Measurements from ENCODE around the gene DOCK1. TPM values are rescaled to one million over a fixed set of nuclear protein-coding genes. Genes with fewer than 3 reads are reported as not detected.

The DOCK1 gene
- total and polyA plus RNA-seq, 5 experiments from 2014 or later: not detected

DNA sequence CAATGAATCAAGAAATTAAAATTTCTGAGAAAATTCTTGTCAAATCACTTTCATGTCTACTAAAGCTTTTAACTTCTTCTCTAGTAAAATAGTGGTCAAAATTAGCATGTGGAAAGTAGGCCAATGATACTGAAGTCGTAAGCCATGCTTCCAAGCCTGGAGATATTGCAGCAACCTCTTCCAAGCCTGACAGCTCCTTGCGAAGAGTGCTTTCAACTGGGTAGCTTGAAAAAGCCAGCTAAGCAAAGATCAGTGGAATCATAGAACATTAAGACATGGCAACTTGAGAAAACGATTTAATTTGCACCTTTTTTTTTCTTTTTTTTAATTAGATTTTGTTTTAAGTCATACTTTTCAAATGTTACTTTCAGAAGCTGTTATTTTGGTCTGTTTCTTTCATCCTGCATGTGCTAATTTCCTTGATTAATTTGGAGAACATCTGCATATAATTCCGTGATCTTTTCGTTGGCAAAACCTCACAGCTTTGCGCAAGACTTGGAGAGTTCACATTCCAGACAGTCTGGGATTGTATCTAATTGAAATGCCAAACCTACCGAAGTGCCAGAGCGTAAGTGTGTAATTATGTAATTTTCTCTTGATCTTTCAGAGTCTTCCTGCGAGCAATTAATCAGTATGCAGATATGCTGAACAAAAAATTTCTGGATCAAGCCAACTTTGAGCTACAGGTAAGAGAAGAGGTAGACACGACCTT is 433.3 kb downstream of the DOCK1 start:
- no peak overlapping the region for H3K27ac Mint-ChIP-seq
- no peak overlapping the region for H3K4me3 Mint-ChIP-seq
- ATAC-seq (no peak), DNase-seq (no peak)
- H3K27me3 Mint-ChIP-seq: peaks cover 0 to 4% (median 1%) of the 10 kb centered on the region in 5 donors
- H3K9me3 Mint-ChIP-seq: no peaks in the 10 kb centered on the region
- no peaks in the 10 kb centered on the region for H3K36me3 Mint-ChIP-seq
- POLR2A ChIA-PET: no interaction called here
- peaks cover 0 to 6% (median 2%) of the 10 kb centered on the region in 4 donors for H3K4me1 Mint-ChIP-seq

DNA sequence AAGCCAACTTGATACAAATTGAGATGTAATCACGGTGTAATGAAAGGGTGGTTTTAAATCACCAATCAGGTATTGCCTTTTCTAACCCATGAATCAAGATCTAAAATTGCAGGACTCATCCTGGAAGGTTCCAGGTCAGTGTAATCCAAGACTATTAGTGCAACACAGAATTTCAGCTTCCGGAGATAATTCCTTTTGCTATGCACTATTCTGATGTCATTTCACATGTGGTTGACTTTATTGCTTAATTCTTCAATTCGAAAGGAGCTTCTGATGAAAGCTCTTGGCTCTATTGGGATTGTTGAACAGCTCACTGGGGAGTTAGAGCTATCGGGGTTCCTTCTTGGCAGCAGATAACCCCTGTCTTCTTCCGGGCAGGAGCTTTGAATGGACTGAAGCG is 438.6 kb downstream of the DOCK1 start:
- no peak for DNase-seq
- peaks cover 0 to 5% (median 2%) of the 10 kb centered on the region in 5 donors for H3K27me3 Mint-ChIP-seq
- no peaks in the 10 kb centered on the region for H3K9me3 Mint-ChIP-seq
- no peak for ATAC-seq
- no peak overlapping the region for H3K4me3 Mint-ChIP-seq
- no peaks in the 10 kb centered on the region for H3K4me1 Mint-ChIP-seq
- H3K27ac Mint-ChIP-seq: no peak overlapping the region
- POLR2A ChIA-PET: no interaction called here
- no peaks in the 10 kb centered on the region for H3K36me3 Mint-ChIP-seq

DNA sequence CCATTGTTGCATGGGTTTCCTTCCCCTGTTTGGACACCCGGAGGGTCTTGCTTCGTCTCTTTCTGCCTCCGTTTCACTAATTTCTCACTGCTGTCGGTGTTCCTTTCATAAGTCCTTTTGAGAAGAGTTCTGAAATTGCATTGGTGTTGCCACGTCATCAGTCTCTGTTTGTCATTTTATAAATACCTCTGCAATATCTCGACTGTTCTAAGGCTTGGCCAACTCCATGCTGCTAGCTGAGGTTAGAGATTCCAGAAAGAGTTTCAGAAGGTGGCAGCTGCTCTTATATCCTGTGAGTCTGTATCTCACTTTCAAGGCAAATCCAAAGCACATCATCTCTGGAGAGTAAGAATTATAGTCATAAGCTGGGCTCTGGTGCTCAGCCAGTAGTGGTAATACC is 439.1 kb downstream of the DOCK1 start:
- peaks cover 0 to 8% (median 2%) of the 10 kb centered on the region in 5 donors for H3K27me3 Mint-ChIP-seq
- ATAC-seq: no peak
- H3K4me1 Mint-ChIP-seq: no peaks in the 10 kb centered on the region
- no peaks in the 10 kb centered on the region for H3K9me3 Mint-ChIP-seq
- no peak for DNase-seq
- no peak overlapping the region for H3K4me3 Mint-ChIP-seq
- POLR2A ChIA-PET: no interaction called here
- H3K36me3 Mint-ChIP-seq: no peaks in the 10 kb centered on the region
- H3K27ac Mint-ChIP-seq: no peak overlapping the region

DNA sequence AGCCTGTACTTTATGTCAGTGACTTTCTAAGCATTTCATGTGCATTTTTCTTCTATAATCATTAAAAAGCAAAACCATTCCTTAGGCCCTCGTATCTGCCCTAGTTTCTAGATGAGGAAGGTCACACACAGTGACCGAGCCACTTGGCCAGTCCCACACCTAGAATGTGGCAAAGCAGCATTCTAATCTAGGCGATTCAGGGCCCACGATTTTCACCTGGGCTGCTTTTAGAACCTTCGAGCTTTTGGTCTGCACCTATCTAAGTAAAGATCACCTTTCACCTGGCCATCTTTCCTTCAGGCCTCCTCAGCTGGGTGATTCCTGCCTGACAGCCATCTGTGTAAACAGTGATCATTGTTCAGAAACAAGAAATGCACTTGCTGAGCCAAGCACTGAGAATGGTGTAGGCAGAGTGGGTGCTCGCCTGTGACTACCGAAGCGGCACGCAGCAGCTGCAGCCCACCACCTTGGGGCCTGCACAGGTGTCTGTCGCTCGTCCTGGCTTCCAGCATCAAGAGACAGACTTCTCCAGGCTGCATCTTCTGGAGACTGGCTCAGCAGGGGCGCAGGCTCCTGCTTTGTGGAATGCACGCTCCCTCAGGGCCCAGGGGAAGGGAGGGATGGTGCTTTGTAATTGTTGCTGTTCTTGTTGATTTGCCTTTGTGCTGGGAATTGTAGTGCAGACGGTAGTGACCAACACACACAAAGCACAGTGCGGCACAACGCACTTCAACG is 440.2 kb downstream of the DOCK1 start:
- Mint-ChIP-seq H3K4me1 (no peaks in the 10 kb centered on the region), H3K4me3 (no peak overlapping the region), H3K9me3 (no peaks in the 10 kb centered on the region), H3K36me3 (no peaks in the 10 kb centered on the region), H3K27me3 (peaks cover 0 to 14% (median 6%) of the 10 kb centered on the region in 5 donors), H3K27ac (no peak overlapping the region)
- ATAC-seq (no peak), DNase-seq (no peak)
- POLR2A ChIA-PET: no interaction called here

DNA sequence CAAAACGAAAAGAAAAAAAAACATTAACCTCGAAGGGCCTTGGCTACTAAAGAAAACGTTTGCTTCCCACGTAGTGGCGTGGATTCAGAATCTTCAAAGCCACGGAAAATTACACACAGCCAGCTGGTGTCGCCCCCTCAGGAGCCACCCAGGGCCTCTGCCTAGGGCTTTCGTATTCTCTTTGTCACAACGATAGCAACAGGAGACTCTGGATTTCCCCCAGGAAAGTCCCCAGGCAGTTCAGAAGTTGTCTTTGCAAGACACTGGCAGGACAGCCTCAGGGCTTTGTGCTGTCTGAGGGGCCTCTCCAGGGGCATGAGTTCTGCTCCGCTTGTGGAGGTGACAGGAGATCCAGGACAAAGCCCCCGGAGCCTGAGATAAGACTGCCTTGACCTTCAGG is 441.4 kb downstream of the DOCK1 start:
- Mint-ChIP-seq H3K4me3 (no peak overlapping the region), H3K27ac (no peak overlapping the region), H3K36me3 (no peaks in the 10 kb centered on the region), H3K27me3 (peaks cover 0 to 16% (median 10%) of the 10 kb centered on the region in 5 donors), H3K9me3 (no peaks in the 10 kb centered on the region), H3K4me1 (no peaks in the 10 kb centered on the region)
- ATAC-seq (no peak), DNase-seq (no peak)
- POLR2A ChIA-PET: no interaction called here

DNA sequence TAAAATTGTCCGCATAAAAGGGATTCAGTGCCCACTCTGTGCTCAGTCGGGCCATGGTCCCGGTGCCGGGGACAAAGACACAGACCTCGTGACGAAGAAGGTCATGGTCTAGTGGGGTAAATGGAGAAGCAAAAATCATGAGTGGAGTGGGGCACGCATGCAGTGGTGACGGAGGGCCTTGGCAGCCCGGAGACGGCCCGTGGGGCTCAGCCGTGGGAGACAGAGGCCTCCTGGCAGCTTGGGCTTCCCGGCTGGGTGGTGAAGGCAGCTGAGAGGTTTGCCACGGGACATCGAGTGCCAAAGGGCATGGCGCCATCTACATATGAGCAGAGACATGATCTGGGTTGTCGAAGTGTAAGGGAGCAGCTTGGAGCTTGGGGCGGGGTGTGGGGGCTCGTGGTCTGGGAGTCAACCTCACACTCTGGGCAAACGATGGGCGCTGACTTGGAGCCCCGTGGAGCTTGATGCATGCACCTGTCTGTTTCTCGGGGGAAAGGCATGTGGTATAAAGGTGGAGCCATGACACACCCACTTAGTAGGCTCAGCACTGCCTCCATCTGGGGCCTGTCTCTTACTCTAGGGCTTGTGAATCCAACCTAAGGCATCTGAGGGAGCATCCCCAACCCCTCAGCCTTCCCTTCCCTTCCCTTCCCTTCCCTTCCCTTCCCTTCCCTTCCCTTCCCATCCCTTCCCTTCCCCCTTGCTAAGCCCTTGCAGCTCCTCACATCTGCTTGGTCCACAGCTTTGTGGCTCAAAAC is 442.2 kb downstream of the DOCK1 start:
- ATAC-seq (no peak), DNase-seq (no peak)
- Mint-ChIP-seq H3K4me1 (no peaks in the 10 kb centered on the region), H3K9me3 (no peaks in the 10 kb centered on the region), H3K4me3 (no peak overlapping the region), H3K36me3 (no peaks in the 10 kb centered on the region), H3K27ac (no peak overlapping the region), H3K27me3 (peaks cover 0 to 16% (median 11%) of the 10 kb centered on the region in 5 donors)
- POLR2A ChIA-PET: no interaction called here

DNA sequence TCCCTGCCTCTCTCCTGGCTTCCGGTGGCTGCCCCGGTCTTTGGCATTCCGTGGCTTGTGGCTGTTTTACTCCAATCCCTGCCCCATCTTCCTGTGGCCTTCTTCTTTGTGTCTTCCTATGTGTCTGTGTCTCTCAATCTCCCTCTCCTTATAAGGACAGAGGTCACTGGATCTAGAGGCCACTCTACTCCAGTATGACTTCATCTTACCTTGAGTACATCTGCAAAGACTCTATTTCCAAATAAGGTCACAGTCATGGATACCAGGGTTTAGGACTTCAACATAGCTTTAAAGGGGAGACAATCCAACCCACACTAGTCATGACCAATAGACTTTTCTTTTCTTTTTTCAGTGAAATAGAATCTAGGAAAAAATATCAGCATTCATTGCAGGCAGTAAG is 444.5 kb downstream of the DOCK1 start:
- POLR2A ChIA-PET: no interaction called here

DNA sequence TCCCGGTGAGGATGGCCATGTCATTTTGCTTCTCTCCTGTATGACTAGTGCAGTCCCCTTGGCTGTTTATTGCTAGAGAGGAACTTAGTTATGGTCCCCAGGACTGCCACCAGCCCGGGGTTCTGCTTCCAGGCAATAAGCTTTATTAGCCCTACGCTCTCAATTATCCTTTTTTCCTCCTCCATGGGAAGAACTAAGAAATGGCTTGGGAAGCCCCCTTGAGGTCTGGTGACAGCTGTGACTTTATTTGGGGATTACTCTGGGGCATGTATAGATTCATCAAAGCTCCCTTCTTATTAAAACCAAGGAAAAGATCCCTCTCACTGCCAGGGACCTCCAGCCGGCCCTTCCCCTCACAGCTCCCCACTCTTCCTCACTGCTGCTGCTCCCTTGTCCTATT is 446.3 kb downstream of the DOCK1 start:
- Mint-ChIP-seq H3K27ac (no peak overlapping the region), H3K9me3 (peaks cover 0 to 2% (median 0%) of the 10 kb centered on the region in 9 donors), H3K4me1 (no peaks in the 10 kb centered on the region), H3K27me3 (peaks cover 0 to 16% (median 11%) of the 10 kb centered on the region in 5 donors), H3K36me3 (no peaks in the 10 kb centered on the region), H3K4me3 (no peak overlapping the region)
- POLR2A ChIA-PET: no interaction called here
- no peak for ATAC-seq
- no peak for DNase-seq

More for the DNA sequence above, 444.5 kb downstream of the DOCK1 start:
- H3K4me3 Mint-ChIP-seq: no peak overlapping the region
- no peaks in the 10 kb centered on the region for H3K4me1 Mint-ChIP-seq
- no peak overlapping the region for H3K27ac Mint-ChIP-seq
- no peaks in the 10 kb centered on the region for H3K36me3 Mint-ChIP-seq
- ATAC-seq: no peak
- DNase-seq: no peak
- no peaks in the 10 kb centered on the region for H3K9me3 Mint-ChIP-seq
- peaks cover 0 to 16% (median 11%) of the 10 kb centered on the region in 5 donors for H3K27me3 Mint-ChIP-seq

DNA sequence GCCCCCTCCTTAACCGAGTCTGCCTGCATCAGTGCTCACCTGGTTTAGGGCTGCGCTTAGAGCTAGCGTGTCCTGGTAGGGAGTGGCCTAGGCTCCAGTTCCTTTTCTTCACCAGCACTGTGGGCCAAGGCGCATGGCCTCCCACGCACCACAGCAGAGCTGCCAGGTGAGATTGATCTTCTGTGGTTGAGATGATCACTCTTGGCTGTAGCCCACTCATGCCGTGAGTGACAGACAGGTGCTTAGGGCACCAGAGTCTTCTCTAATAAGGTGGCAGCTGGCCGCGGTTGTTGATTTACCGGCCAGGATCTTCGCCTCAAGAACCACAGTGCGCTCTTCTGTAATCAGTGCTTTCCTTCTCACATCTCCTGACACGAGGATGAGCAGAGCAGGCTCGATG is 448.3 kb downstream of the DOCK1 start:
- Mint-ChIP-seq H3K36me3 (no peaks in the 10 kb centered on the region), H3K4me3 (no peak overlapping the region), H3K9me3 (peaks cover 0 to 2% (median 0%) of the 10 kb centered on the region in 9 donors), H3K4me1 (no peaks in the 10 kb centered on the region), H3K27ac (no peak overlapping the region), H3K27me3 (peaks cover 0 to 16% (median 10%) of the 10 kb centered on the region in 5 donors)
- ATAC-seq: no peak
- POLR2A ChIA-PET: no interaction called here
- no peak for DNase-seq

DNA sequence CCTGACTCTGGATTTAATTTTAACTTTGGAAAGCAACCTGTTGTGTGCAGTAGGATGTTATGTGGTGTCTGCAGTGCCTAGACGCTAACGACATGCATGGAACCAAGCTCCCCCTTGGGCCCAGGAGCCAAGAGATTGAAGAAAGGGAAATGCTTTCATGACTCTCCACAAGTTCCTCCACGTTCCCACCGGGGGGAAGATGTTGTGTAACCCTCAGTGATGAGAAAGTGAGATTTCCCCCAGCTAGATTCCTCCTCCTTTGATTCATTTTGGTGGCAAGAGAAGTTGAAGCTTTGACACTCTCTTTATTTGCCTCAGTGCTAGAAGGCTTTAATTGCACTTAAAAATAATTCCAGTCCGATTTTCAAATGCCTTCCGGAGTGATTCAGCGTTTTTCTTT is 449.0 kb downstream of the DOCK1 start:
- H3K4me1 Mint-ChIP-seq: no peaks in the 10 kb centered on the region
- peaks cover 0 to 2% (median 0%) of the 10 kb centered on the region in 9 donors for H3K9me3 Mint-ChIP-seq
- POLR2A ChIA-PET: no interaction called here
- DNase-seq (no peak), ATAC-seq (no peak)
- no peak overlapping the region for H3K27ac Mint-ChIP-seq
- peaks cover 0 to 15% (median 10%) of the 10 kb centered on the region in 5 donors for H3K27me3 Mint-ChIP-seq
- no peak overlapping the region for H3K4me3 Mint-ChIP-seq
- H3K36me3 Mint-ChIP-seq: no peaks in the 10 kb centered on the region

DNA sequence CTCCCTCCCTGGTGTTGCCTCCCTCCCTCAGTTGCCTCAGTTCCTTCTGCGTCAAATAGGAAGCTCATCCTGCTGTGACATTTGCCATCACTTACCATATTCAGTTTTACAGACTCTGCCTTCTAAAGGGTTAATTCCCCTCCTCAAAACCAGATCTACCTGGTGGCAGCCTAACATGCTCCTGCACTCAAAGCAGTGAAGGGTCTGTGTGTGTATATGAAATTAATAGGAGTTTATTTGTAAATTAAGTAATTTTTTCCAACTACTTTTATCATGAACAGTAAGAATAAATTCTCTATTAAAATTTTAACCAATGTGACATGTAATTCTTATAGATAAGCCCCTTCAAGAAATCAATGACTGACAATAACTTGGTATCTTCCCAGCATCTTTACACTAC is 449.8 kb downstream of the DOCK1 start:
- ATAC-seq (no peak), DNase-seq (no peak)
- no peak overlapping the region for H3K27ac Mint-ChIP-seq
- H3K4me3 Mint-ChIP-seq: no peak overlapping the region
- peaks cover 0 to 2% (median 0%) of the 10 kb centered on the region in 9 donors for H3K9me3 Mint-ChIP-seq
- POLR2A ChIA-PET: no interaction called here
- H3K27me3 Mint-ChIP-seq: peaks cover 0 to 8% (median 7%) of the 10 kb centered on the region in 5 donors
- peaks cover 0 to under 1% (median 0%) of the 10 kb centered on the region in 4 donors for H3K4me1 Mint-ChIP-seq
- H3K36me3 Mint-ChIP-seq: no peaks in the 10 kb centered on the region

DNA sequence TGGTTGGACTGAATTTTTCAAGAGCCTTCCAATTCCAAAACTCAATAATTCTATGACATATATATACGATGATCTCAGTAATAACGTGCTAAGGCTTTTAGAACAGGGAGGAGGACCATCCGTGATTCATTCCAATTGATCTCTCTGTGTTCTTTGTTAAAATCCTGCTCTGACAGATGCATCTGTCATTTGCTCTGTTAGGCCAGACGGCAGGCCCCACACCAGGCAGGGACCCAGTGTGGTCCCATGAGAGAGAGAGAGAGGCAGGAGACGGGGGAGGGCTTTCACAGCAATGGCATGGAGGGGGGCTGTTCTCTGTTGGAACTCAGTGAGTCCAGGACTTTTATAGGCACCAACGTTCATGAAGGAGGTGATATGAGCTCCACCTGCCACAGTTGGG is 451.1 kb downstream of the DOCK1 start:
- peaks cover 0 to 13% (median 1%) of the 10 kb centered on the region in 5 donors for H3K27me3 Mint-ChIP-seq
- H3K4me3 Mint-ChIP-seq: no peak overlapping the region
- H3K9me3 Mint-ChIP-seq: peaks cover 0 to 2% (median 0%) of the 10 kb centered on the region in 9 donors
- H3K36me3 Mint-ChIP-seq: no peaks in the 10 kb centered on the region
- POLR2A ChIA-PET: no interaction called here
- no peak for ATAC-seq
- DNase-seq: no peak
- H3K4me1 Mint-ChIP-seq: peaks cover 0 to 4% (median 0%) of the 10 kb centered on the region in 4 donors
- no peak overlapping the region for H3K27ac Mint-ChIP-seq

DNA sequence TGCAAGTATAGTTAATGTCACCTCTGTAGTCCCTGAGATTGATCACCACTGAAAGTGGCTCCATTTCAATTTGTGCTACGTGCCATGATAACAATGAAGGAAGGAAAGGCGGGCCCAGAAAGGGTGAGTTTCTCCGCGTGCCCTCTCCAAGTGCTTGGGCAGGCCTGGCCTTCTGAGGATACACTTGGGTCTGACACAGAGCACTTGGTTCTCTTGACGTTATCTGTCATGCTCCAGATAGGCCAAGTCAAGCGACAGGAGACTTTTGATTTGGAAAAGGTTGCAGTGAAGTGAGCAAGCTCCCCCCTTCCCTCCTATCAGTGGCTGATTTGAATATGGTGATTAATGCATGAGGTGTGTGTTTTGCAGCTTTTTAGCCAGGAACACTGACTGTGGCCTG is 452.0 kb downstream of the DOCK1 start:
- no peak overlapping the region for H3K27ac Mint-ChIP-seq
- DNase-seq (no peak), ATAC-seq (no peak)
- POLR2A ChIA-PET: no interaction called here
- H3K27me3 Mint-ChIP-seq: peaks cover 0 to 17% (median 2%) of the 10 kb centered on the region in 5 donors
- no peak overlapping the region for H3K4me3 Mint-ChIP-seq
- peaks cover 0 to 2% (median 0%) of the 10 kb centered on the region in 9 donors for H3K9me3 Mint-ChIP-seq
- peaks cover 0 to 4% (median 0%) of the 10 kb centered on the region in 4 donors for H3K4me1 Mint-ChIP-seq
- no peaks in the 10 kb centered on the region for H3K36me3 Mint-ChIP-seq

Measured in naive thymus-derived CD8-positive, alpha-beta T cell (primary cell).